Duodenal mucosa (tissue), 2 donors: ENCODE measurements around the gene NCOA7.

Experiments used
- H3K27ac ChIP-seq: one replicate; pipeline ENCODE4 v1.7.0; 2013; ENCODE audit warnings: low read depth, low read length
- H3K27me3 ChIP-seq, 2 donors: one replicate each; pipeline ENCODE4 v1.7.0; 2013; ENCODE audit warnings: low read length in 2 of 2, control low read depth in 1 of 2; ENCODE audit not compliant: insufficient read depth in 2 of 2, control insufficient read depth in 1 of 2
- H3K36me3 ChIP-seq, 2 donors: one replicate each; pipeline ENCODE4 v1.7.0; 2013; ENCODE audit warnings: low read length in 2 of 2, control low read depth in 1 of 2; ENCODE audit not compliant: insufficient read depth in 2 of 2, control insufficient read depth in 1 of 2
- H3K4me1 ChIP-seq, 2 donors: one replicate each; pipeline ENCODE4 v1.7.0; 2013; ENCODE audit warnings: low read length in 2 of 2, control low read depth in 1 of 2; ENCODE audit not compliant: insufficient read depth in 2 of 2, control insufficient read depth in 1 of 2
- H3K4me3 ChIP-seq, 2 donors: one replicate each; pipeline ENCODE4 v1.7.0; 2013; ENCODE audit warnings: low read length in 2 of 2, low read depth in 1 of 2
- H3K9ac ChIP-seq, 2 donors: one replicate each; pipeline ENCODE4 v1.7.0; 2013; ENCODE audit warnings: low read length in 2 of 2, low read depth in 1 of 2
- H3K9me3 ChIP-seq, 2 donors: one replicate each; pipeline ENCODE4 v1.7.0; 2013; ENCODE audit warnings: low read length in 2 of 2, control low read depth in 1 of 2; ENCODE audit not compliant: control insufficient read depth in 1 of 2

NCOA7 gene

DNA sequence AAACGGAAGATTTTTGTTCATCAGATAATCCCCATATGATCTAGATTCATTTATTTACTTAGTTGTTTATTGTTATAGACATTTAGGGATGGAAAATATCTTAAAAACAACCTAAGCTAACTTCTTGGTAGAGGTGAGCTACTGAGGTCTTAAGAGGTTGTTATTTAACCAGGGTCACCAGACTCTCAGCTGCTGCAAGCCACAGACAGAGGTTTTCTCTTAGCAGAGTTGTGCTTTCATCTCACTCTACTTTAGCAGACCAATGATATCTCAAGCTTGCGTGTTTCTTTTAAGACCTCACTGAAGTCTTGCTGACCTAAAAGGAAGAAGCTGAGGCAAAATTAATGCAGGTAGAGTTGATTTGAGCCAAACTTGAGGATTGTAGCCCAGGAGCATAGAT is 43.6 kb downstream of the NCOA7 start:
- Histone ChIP-seq H3K4me1 (peaks cover 12 to 18% of the 10 kb centered on the region in 2 donors), H3K9ac (no peak overlapping the region)

DNA sequence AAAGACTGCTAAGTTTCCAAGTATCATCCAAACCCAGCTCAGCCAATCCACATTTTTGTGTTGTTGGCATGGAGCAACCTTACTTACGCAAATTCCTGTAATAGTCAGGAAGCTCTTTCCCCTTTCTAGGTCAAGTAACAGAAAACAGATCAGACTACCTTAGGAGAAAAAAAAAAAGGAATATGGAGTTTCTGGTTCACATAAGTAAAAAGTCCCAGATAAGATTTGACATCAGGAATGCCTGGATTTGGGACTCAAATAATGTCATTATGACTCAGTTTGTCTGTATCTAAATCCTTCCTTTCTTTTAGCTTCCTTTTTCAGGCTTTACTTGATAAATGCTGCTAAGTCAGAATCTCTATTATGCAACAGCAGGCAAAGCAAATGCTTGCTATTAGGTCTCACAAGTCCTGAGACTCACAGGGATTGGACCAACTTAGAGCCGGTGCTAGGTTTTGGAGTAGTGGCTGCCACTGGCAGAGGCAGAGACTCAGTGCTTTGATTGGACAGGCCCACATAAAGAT is 44.5 kb downstream of the NCOA7 start:
- Histone ChIP-seq H3K27me3 (no peaks in the 10 kb centered on the region), H3K9me3 (no peaks in the 10 kb centered on the region), H3K36me3 (no peaks in the 10 kb centered on the region), H3K9ac (no peak overlapping the region), H3K27ac (no peak overlapping the region), H3K4me3 (no peak overlapping the region), H3K4me1 (peaks cover 12 to 22% of the 10 kb centered on the region in 2 donors)

More for the DNA sequence above, 43.6 kb downstream of the NCOA7 start:
- Histone ChIP-seq H3K27me3 (no peaks in the 10 kb centered on the region), H3K4me3 (no peak overlapping the region), H3K9me3 (no peaks in the 10 kb centered on the region), H3K36me3 (no peaks in the 10 kb centered on the region), H3K27ac (no peak overlapping the region)

DNA sequence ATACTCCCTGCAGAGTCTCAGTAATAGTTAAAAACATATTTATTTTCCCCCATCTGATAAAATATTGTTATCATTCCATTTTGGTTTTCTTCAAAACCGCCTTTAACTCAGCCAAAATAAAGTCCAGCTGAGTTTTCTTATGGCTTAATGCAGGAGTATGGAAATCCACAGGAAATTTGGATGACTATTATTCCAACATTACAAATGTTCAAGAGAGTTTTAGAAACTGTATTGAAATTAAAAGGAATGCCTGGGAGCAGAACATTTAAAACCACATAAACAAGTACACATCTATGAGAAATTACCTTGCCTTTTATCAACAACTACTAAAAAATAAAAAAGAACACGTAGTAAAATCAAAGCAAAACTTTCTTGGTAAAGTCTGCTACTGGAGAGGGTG is 45.7 kb downstream of the NCOA7 start:
- Histone ChIP-seq H3K4me3 (no peak overlapping the region), H3K36me3 (no peaks in the 10 kb centered on the region), H3K9me3 (no peaks in the 10 kb centered on the region), H3K4me1 (peaks cover 12 to 15% of the 10 kb centered on the region in 2 donors), H3K27ac (no peak overlapping the region), H3K27me3 (no peaks in the 10 kb centered on the region), H3K9ac (no peak overlapping the region)

DNA sequence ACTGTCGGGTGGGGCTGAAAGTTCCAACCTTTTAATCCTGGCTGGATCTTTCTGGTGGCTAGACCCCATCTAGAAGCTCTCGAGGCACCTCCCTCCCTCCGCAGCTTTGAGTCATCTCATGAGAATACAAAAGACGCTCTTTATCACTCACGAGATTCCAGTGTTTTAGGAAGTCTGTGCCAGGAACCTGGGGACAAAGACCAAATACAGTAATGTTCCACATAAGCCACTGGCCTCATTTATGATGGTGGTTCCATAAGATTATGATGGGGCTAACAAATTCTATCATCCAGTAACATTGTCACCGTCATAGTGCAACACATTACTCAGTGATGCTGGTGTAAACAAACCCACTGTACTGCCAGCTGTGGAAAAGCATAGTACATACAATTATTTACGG is 48.7 kb downstream of the NCOA7 start:
- H3K4me1 ChIP-seq, result peaks cover 4 to 8% of the 10 kb centered on the region in 2 donors
- H3K9me3 ChIP-seq, result no peaks in the 10 kb centered on the region
- H3K4me3 ChIP-seq, result no peak overlapping the region
- H3K36me3 ChIP-seq, result no peaks in the 10 kb centered on the region
- no peaks in the 10 kb centered on the region for H3K27me3 ChIP-seq
- no peak overlapping the region for H3K9ac ChIP-seq
- H3K27ac ChIP-seq, result no peak overlapping the region

DNA sequence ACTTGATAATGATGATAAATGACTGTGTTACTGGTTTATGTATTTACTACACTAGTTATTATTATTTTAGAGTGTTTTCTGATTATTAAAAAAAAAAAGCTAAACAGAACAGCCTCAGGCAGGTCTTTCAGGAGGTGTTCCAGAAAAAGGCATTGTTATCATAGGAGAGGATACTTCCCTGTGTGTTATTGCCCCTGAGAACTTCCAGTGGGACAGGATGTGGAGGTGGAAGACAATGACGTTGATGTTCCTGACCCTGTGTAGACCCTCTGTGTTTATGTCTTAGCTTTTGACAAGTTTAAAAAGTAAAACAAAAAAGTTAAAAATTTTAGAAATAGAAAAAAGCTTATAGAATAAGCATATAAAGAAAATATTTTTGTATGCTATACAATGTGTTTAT is 49.1 kb downstream of the NCOA7 start:
- Histone ChIP-seq H3K4me1 (peaks cover 3 to 8% of the 10 kb centered on the region in 2 donors), H3K36me3 (no peaks in the 10 kb centered on the region), H3K4me3 (no peak overlapping the region), H3K9ac (no peak overlapping the region), H3K9me3 (no peaks in the 10 kb centered on the region), H3K27me3 (no peaks in the 10 kb centered on the region), H3K27ac (no peak overlapping the region)

DNA sequence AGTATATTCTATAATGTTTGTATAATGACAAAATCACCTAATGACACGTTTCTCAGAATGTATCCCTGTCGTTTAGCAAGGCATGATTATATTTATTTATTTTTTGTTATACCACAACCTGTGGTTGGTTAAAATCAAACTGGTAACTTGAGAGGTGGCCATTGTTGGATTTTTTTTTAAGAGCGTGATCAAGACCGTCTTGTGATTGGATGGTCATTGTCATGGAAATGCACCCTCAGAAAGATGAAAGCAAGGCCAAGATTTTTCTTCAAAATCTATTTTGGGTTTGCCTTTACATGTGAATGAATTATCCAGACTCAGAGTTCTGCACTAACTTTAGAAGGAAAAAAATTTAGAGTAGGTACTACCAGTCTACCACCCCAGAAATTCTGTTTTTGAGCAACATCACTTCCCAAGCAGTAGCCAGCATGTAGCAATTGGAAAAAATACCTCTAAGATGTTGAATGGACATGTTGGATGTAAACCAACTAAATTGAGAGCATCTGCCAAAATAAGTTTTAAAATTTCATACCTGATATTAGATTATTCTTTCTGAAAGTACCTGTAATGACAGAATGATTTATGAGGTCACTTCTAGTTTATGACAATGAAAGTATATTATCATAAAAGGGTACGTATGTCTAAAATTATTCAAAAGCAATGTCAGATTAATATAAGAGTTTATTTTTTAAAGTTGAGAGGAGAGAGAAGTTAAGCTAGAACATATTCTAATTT is 50.8 kb downstream of the NCOA7 start:
- H3K9me3 ChIP-seq, result no peaks in the 10 kb centered on the region
- peaks cover 0 to 10% of the 10 kb centered on the region in 2 donors for H3K4me1 ChIP-seq
- H3K9ac ChIP-seq, result no peak overlapping the region
- H3K4me3 ChIP-seq, result no peak overlapping the region
- no peaks in the 10 kb centered on the region for H3K27me3 ChIP-seq
- H3K27ac ChIP-seq, result no peak overlapping the region
- no peaks in the 10 kb centered on the region for H3K36me3 ChIP-seq

DNA sequence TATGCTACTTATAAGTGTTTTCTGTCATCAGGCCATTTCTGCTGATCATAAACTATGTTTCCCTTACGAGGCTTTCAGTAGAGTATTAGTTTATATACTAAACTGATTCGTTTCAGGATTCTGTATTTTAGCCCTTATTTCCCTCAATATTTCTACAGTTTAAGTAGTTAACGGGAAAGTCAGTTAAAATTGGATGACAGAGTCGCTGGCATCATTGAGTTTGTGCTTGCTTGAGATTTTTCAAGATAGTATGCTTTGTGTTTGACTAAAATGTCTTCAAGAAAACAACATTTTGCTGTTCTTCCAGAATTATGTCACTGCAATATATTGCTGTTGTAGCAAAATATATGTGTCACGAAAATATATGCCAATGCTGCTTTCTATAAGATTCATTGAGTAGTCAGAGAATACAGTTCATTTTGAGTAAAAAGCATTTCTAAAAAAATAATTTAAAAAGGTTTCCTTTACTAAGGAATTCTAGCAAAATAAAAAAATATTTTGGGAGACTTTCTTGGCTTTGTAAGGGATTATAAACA is 51.4 kb downstream of the NCOA7 start:
- no peak overlapping the region for H3K4me3 ChIP-seq
- H3K9me3 ChIP-seq, result no peaks in the 10 kb centered on the region
- peaks cover 0 to 14% of the 10 kb centered on the region in 2 donors for H3K4me1 ChIP-seq
- no peak overlapping the region for H3K9ac ChIP-seq
- no peak overlapping the region for H3K27ac ChIP-seq
- H3K36me3 ChIP-seq, result no peaks in the 10 kb centered on the region
- no peaks in the 10 kb centered on the region for H3K27me3 ChIP-seq

DNA sequence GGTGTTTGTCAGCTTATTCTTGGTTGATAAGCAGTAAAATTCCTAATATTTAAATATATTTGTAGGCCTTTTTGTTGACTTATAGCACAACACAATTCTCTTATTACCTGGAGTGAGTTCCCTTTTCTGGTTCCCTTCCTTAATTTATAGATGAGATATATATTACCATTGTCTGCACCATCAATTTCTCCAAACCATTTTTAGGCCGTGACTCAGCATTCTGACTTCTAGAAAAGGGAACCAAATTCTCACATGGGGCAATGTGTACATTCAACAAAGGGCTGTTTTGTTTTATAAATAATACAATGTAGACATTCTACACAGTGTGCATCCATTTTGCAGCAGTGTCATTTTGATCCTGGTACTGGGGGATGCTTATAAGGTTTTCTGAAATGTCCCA is 52.8 kb downstream of the NCOA7 start:
- peaks cover 0 to 14% of the 10 kb centered on the region in 2 donors for H3K4me1 ChIP-seq
- H3K27me3 ChIP-seq, result no peaks in the 10 kb centered on the region
- H3K9ac ChIP-seq, result no peak overlapping the region
- H3K4me3 ChIP-seq, result no peak overlapping the region
- H3K27ac ChIP-seq, result no peak overlapping the region
- H3K36me3 ChIP-seq, result no peaks in the 10 kb centered on the region
- H3K9me3 ChIP-seq, result no peaks in the 10 kb centered on the region

DNA sequence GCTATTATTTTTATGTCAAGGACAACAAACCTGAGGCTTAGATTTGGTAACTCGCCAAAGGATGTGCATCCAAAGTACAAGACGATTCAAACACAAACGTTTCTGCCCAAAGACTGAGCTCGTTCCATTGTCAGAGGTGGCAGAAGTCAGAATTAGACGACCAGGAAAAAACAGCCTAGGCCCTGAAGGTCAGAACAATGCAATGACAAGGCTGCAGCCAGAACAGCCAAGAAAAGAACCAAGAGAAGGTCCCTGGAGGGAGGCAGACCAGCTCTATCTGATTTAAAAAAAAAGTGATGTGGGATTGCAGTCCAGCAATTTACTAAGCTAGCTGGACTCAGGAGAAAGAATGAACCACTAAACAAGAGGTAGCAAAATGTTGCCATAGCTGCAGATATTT is 54.2 kb downstream of the NCOA7 start:
- H3K36me3 ChIP-seq, result no peaks in the 10 kb centered on the region
- no peak overlapping the region for H3K9ac ChIP-seq
- H3K4me3 ChIP-seq, result no peak overlapping the region
- H3K27me3 ChIP-seq, result no peaks in the 10 kb centered on the region
- H3K27ac ChIP-seq, result no peak overlapping the region
- H3K9me3 ChIP-seq, result no peaks in the 10 kb centered on the region
- H3K4me1 ChIP-seq, result peaks cover 0 to 10% of the 10 kb centered on the region in 2 donors

DNA sequence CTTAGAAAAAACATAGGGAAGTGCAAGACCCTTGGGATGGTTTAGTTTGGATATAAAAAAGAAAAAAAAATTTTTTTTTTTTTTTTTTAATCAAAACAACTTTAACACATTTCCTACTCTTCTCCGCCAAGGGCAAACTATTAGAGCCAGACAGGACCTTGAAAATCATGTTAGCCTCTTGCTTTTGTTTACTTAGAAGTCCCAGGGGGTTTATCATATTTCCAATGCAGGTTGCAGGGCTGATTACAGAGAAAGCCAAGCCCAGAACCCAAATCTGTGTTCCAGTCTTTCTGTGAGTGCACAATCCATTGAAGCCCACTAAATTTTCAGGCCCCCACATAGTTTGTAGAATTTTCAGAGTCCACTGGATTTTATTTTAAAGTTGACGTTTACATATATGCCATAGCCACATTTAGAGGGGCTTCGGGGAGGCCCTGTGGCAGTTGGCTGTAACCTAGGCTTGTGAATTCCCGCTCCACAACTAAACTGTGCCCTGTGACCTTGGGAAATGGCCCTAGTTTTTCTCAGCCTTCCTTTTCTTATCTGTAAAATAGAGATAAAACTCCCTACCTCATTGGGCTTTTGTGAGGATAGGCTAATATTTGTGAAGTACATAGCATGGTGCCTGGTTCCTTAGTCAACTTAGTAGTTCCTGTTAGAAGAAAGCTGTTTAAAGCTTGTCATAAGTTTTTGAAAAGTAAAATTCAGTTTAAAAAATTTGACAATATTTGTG is 55.7 kb downstream of the NCOA7 start:
- H3K27ac ChIP-seq, result no peak overlapping the region
- no peaks in the 10 kb centered on the region for H3K9me3 ChIP-seq
- peaks cover 0 to 10% of the 10 kb centered on the region in 2 donors for H3K4me1 ChIP-seq
- peaks cover 0 to 2% of the 10 kb centered on the region in 2 donors for H3K36me3 ChIP-seq
- no peak overlapping the region for H3K4me3 ChIP-seq
- no peak overlapping the region for H3K9ac ChIP-seq
- no peaks in the 10 kb centered on the region for H3K27me3 ChIP-seq
